Peyer's patch (tissue), 4 donors: ENCODE measurements around the gene MPP2. TPM values are rescaled to one million over a fixed set of nuclear protein-coding genes. Genes with fewer than 3 reads are reported as not detected.

ENCODE experiments used
- DNase-seq, 3 donors: peaks; one replicate each; pipeline ENCODE4 v3.0.0-alpha.2; 2017 to 2019
- H3K27ac ChIP-seq, 4 donors: fragments of 200-600 bp; sonication (generic); one replicate each; pipeline ENCODE4 v1.5.1; 2016 to 2019
- H3K27me3 ChIP-seq, 2 donors: fragments of 200-600 bp; sonication (generic); one replicate each; pipeline ENCODE4 v1.5.1; 2019
- H3K36me3 ChIP-seq, 3 donors: fragments of 200-600 bp; sonication (generic); one replicate each; pipeline ENCODE4 v1.5.1; 2016 to 2019
- H3K4me1 ChIP-seq, 4 donors: fragments of 200-600 bp; sonication (generic); one replicate each; pipeline ENCODE4 v1.5.1; 2016 to 2019
- H3K4me3 ChIP-seq, 4 donors: fragments of 200-600 bp; sonication (generic); 1 replicate in 3 of 4; 2 replicates in 1 of 4; pipeline ENCODE4 v1.5.1; 2016 to 2019; ENCODE audit warnings: mild to moderate bottlenecking in 1 of 4
- H3K9me3 ChIP-seq, 4 donors: fragments of 200-600 bp; sonication (generic); one replicate each; pipeline ENCODE4 v1.5.1; 2016 to 2019; ENCODE audit warnings: mild to moderate bottlenecking in 1 of 4
- POLR2A ChIP-seq, 2 donors: fragments of 450-650 bp; IDR thresholded peaks; one replicate each; pipeline ENCODE4 v1.5.1; 2017; ENCODE audit warnings: antibody characterized with exemption in 2 of 2, mild to moderate bottlenecking in 2 of 2, moderate library complexity in 2 of 2
- total RNA-seq, 4 donors: library from RNA; depleted of rRNA; stranded (reverse); fragments of >200 nt; gene quantifications; one replicate each; pipeline ENCODE4 v1.1.0, GENCODE V29; 2016
- TF ChIP-seq, protein P1 (sequence below), 6 experiments: fragments of 450-650 bp in 4 of 6; fragments of 200-600 bp in 2 of 6; sonication (generic) in 1 of 6; IDR thresholded peaks; one replicate each; pipeline ENCODE4 v1.5.1; 2017 to 2019; ENCODE audit warnings: antibody characterized with exemption in 6 of 6, mild to moderate bottlenecking in 3 of 6, moderate library complexity in 1 of 6

Gene MPP2
- total RNA-seq, 4 donors from 2014 or later: 0.53 to 1.3 (median 1.2) TPM; not detected in 1

DNA sequence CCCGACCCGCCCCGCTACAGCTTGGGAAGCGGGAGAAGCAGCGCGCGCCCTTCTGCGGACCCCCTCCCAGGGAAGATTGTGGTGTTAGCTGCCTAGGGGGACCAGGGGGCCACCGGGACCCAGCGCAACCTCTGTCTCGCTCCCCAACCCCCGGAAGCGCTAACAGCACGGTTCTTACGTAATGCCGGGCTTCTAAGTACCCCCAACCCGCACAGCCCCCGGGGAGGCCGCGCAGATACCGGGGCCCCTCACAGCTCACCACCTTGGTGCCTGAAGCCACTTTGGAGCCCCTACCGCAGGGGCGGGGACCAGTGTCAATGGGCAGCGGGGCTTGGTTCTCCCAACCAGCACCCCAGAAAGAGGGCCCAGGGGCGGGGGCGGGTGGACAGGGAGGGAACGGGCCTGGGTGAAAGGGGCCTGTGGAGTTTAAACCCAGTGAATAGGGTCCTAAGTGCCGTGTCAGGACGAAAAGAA lies 348 bp downstream of the MPP2 start:
- TF ChIP-seq POLR2A (IDR thresholded peaks at IDR 0.05): no peak
- TF ChIP-seq, protein P1, sequence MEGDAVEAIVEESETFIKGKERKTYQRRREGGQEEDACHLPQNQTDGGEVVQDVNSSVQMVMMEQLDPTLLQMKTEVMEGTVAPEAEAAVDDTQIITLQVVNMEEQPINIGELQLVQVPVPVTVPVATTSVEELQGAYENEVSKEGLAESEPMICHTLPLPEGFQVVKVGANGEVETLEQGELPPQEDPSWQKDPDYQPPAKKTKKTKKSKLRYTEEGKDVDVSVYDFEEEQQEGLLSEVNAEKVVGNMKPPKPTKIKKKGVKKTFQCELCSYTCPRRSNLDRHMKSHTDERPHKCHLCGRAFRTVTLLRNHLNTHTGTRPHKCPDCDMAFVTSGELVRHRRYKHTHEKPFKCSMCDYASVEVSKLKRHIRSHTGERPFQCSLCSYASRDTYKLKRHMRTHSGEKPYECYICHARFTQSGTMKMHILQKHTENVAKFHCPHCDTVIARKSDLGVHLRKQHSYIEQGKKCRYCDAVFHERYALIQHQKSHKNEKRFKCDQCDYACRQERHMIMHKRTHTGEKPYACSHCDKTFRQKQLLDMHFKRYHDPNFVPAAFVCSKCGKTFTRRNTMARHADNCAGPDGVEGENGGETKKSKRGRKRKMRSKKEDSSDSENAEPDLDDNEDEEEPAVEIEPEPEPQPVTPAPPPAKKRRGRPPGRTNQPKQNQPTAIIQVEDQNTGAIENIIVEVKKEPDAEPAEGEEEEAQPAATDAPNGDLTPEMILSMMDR (IDR thresholded peaks at IDR 0.05): no peak
- H3K36me3 ChIP-seq: no peaks in the 10 kb centered on the region
- H3K4me1 ChIP-seq: peaks cover 5 to 23% (median 18%) of the 10 kb centered on the region in 4 donors
- peaks cover 0 to 22% of the 10 kb centered on the region in 2 donors for H3K27me3 ChIP-seq
- peak overlapping the region; percentile 36 to 67 (median 54) for H3K4me3 ChIP-seq
- no peak for DNase-seq
- peak overlapping the region; percentile 62 to 85 (median 67) for H3K27ac ChIP-seq
- H3K9me3 ChIP-seq: no peaks in the 10 kb centered on the region

DNA sequence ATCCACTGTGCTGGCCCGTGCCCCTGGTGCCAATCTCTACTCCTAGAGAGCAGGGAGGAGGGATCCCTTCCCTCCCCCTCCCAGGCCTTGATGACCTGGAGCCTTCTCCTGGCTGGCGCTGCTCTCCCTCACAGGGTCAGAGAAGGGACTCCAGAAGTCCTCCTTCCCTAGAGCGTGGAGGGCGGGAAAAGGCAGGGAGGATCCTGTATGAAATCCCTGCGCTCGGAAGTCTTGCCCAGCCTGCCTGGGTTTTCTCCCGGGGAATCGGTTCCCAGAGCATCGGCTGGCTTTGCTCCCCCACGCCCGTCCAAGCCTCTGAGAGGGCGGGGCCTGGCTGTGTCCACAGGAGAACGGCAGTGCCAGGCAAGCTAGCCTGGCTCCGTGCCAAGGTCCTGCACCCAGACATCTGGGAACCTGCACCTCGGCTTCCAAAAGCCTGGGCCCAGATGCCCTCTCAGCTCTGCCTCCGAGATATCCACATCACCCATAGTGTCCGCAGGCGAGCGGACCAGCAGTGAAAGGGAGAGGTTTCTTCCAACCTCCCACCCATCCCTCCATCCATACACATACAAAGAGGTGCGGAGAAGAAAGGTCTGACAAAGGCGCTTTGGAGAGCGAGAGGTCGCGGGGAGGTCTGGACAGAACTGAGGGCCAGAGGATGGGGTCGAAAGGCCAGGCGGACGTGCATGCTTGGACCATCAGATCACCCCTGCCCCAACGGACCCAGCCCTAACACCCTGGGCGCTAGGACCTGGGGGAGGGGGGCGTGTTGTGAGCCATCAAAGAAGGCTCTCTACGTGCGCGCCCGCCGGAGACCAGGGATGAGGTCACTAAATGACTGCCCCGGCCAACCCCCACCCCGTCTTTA lies 1.1 kb downstream of the MPP2 start:
- TF ChIP-seq POLR2A (IDR thresholded peaks at IDR 0.05): no peak
- peaks cover 0 to 22% of the 10 kb centered on the region in 2 donors for H3K27me3 ChIP-seq
- H3K4me3 ChIP-seq: peak overlapping the region; percentile 36 to 67 (median 54)
- DNase-seq: peak in 2 of 3 donors; percentile 44 to 78
- no peaks in the 10 kb centered on the region for H3K9me3 ChIP-seq
- H3K4me1 ChIP-seq: peaks cover 5 to 23% (median 18%) of the 10 kb centered on the region in 4 donors
- H3K36me3 ChIP-seq: no peaks in the 10 kb centered on the region
- peak overlapping the region; percentile 62 to 85 (median 67) for H3K27ac ChIP-seq

DNA sequence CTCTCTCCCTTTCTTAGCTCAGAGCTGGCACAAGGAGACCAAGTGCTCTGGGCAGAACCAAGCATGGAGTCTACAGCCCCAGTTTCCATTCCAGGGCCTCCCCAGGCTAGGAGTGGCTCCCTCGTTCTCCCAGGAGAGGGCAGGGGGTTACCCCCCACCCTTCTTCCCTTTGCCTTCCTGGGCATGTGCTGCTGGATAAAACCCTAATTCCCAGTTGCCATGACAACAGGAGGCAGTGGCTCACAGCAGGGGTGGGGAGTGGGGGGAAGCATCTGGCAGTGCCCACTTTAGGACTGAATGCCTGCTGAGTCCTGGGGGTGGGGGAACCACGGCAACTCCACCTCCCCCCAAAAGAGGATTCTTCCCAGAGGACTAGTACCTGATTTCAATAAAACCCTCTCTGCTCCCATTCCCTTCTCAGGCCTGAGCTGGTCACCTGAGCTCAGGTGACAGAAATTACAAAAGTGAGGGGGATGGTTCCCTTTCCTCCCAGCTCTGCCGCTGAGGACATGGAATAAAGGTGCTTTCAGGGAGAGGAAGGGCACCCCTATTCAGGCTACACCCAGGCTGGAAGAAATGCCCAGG lies 1.8 kb downstream of the MPP2 start:
- H3K9me3 ChIP-seq: no peaks in the 10 kb centered on the region
- no peaks in the 10 kb centered on the region for H3K36me3 ChIP-seq
- DNase-seq: no peak
- no peak for TF ChIP-seq POLR2A (IDR thresholded peaks at IDR 0.05)
- TF ChIP-seq, protein P1 (IDR thresholded peaks at IDR 0.05): no peak
- H3K4me1 ChIP-seq: peaks cover 5 to 30% (median 20%) of the 10 kb centered on the region in 4 donors
- no peak overlapping the region for H3K27ac ChIP-seq
- H3K4me3 ChIP-seq: peak overlapping the region in 1 of 4 donors; percentile 67
- peaks cover 0 to 22% of the 10 kb centered on the region in 2 donors for H3K27me3 ChIP-seq

DNA sequence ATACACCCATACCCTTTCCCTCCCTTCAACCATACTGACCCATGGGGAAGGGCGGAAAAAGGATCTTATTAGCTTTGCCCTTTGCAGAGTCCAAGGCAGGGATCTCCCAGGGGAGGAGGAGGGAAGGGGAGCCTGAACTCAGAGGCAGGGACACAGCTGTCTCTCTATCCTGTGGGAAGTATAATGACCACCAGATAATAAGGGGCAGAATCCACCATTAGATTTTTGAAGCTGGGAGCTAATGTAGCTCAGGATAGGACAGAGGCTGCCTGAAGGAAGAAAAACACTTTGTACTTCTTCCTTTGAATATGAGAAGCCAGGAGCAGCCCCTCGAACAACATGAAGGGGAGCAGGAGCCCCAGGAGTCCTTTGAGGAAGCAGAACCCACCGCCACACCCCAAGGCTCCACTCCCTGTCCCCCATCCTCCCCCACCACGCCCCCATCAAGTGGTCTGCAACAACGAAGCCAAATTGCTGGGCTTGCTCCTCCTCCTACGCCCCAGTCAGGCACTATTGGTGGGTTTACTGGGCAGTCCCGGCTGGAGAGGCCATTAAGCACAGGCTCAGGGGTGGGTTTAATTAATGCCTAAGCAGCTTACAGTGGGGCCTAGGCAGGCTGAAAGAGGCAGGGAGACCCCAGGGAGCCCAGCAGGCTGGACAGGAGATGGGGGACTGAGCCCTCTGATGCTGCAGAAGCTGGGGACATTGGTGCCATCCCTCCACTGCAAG lies 5.3 kb downstream of the MPP2 start:
- TF ChIP-seq, protein P1 (IDR thresholded peaks at IDR 0.05): no peak
- no peak for TF ChIP-seq POLR2A (IDR thresholded peaks at IDR 0.05)

DNA sequence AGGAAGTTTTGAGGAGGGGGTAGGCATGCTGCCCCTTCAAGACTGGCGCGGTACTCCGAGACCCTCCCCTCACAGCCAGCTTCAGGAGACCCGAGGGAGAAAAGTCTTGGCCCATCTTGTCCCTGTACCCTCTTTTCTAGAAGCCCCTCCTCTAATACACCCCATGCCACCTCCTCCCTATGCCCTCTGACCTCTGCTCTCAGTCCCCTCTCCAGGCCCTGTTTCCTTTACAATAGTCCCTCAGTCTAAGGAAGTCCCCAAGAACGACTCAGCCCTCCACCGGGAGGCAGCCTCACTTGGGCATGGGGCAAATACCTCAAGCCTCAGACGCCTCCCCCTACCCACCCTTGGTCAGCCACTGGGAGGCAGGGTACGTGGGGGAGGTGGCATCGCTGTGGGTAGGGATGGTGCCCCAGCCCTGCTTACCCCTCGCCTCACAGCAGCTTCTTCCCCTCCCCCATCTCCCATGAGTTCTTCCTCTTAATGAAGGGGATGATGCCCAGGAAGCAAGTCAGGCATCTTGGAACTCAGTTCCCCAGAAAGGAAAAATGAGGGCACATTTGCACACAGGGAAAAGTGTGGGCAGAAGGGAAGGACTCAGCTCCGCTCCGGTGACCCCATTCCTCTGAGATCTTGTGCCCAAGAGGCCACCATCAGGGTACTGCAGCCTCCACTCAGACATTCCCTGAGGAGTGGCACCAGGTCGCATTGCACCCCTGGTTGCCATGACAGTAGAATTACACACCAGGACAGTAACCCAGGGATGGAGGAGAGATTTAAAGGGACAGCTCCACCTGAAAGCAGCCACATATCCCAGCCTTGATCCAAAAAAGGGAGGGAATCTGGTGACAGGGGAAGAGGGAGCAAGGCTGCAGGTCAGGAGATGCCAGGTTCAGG lies 6.2 kb downstream of the MPP2 start:
- Histone ChIP-seq H3K4me1 (peaks cover 0 to 20% (median 10%) of the 10 kb centered on the region in 4 donors), H3K9me3 (no peaks in the 10 kb centered on the region), H3K27me3 (peaks cover 0 to 5% of the 10 kb centered on the region in 2 donors), H3K36me3 (no peaks in the 10 kb centered on the region), H3K4me3 (peak overlapping the region in 3 of 4 donors; percentile 46 to 54 (median 48)), H3K27ac (no peak overlapping the region)
- no peak for TF ChIP-seq POLR2A (IDR thresholded peaks at IDR 0.05)
- TF ChIP-seq, protein P1 (IDR thresholded peaks at IDR 0.05): no peak
- no peak for DNase-seq

More for the DNA sequence above, 5.3 kb downstream of the MPP2 start:
- DNase-seq: no peak
- Histone ChIP-seq H3K27me3 (peaks cover 0 to 13% of the 10 kb centered on the region in 2 donors), H3K4me3 (no peak overlapping the region), H3K36me3 (no peaks in the 10 kb centered on the region), H3K9me3 (no peaks in the 10 kb centered on the region), H3K27ac (no peak overlapping the region), H3K4me1 (peaks cover 5 to 29% (median 16%) of the 10 kb centered on the region in 4 donors)
